ENCODE data around the gene NBAS.
"Not testable (repeated sequence)": the region's sequence is repeated elsewhere in the genome, so short reads cannot be mapped to it uniquely, and the experiment has no call there.

The NBAS gene

DNA sequence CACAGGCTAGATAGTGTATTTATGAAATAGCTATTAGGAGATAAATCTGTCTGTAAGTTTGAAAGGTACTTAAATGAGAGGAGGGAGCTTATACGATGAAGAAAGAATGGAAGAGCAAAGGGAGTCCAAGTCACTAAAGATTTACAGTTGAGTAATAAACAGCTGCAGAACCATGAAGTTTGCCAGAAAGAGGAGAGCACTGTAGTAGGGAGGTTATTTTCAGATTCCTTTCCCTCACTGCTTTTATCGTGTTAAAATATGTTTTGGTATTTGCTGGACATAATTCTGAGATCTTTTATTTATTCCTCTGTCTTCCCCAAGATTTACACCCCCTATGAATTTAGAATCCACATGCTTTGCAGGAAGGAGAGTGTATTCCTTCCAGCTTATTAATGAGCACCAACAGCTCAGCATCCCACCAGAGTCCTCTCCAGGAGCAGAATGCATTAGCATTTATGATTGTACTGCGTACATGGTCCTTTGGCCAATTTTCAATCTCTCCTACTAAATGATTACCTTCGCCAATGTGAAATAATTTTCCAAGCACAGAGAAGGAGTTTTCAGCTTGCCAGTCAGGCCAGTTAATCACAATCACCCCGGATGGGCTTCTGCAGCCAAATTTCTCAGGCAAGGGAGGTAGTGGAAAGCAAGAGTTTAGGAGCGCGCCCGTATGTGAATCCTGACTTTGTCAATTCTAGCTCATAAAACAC, 297.0 kb downstream of the NBAS start:
- DNase-seq (ENCODE audit: low read depth in 2 of 2) = no peak

DNA sequence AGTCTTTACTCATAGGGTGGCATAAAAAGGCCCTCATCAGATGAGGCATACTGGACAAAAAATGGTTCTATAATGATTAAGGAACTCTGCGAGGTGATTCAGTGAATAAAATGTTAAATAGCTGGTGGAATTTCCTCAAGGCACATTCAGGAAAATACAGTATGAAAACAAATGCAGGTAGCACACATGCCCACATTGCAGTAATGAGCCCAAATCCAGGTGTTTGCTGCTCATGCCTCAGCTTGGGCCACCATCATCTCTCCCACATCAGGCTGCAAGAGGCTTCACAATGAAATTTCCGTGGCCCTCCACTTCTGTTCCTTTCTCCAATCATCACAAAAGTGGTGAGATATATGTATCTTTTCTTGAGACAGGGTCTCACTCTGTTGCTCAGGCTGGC, 298.3 kb downstream of the NBAS start:
- DNase-seq (ENCODE audit: low read depth in 2 of 2) = no peak

DNA sequence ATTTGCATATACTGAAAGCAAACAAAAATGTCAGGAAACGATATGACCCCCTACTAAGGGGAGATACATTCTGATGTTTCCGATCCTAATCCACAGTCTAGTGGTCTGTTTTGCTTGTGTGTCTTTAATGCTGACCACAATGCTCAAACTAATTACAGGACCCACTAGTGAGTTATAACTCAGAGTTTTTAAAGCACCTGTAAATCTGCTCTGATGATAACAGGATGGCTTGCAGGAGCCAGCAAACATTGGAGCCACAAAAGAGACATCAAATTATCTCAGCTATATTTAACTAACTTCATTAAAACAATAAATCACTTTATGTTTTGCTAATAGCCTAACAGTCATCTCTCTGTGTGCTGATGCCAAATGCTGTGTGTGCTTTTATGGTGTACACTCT, 300.3 kb downstream of the NBAS start:
- DNase-seq (ENCODE audit: low read depth in 2 of 2) = no peak

DNA sequence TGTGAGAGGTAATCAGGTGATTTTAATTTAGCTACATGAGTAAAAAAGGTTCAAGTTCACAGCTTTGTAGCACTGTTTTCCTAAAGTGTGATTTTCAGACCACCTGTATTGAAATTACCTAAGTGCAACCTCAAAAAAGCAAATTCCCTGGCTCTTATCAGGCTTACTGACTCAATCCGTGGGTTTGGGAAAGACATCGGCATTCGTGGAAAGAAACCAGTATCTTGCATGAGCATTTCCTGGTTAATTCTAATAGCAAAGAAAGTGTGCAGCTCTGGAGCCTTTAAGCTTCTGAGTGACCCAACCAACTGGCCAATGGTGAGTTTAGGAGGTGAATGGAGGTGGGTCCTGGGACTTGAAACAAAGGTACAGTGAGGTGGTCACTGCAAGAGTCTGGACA, 300.9 kb downstream of the NBAS start:
- DNase-seq (ENCODE audit: low read depth in 2 of 2) = no peak

DNA sequence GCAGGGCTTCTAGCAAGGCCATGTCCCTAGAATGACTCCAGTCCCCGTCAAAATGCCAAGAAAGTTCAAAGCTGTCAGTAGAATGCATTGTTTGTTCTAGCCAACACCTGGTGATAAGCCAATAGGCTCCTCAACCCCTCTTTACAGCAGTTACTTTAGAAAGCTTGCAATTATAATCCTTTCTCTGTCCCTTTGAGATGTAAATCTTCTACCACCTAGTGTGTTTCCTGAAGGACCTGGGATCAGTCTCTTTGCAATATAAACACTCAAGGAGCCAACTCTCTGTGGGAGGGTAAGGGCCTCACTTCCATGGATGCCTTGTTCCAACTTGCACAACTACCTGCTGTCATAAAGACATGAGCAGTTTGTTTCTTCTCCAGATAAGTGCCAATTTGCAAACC, 301.8 kb downstream of the NBAS start:
- no peak for DNase-seq (ENCODE audit: low read depth in 2 of 2)

DNA sequence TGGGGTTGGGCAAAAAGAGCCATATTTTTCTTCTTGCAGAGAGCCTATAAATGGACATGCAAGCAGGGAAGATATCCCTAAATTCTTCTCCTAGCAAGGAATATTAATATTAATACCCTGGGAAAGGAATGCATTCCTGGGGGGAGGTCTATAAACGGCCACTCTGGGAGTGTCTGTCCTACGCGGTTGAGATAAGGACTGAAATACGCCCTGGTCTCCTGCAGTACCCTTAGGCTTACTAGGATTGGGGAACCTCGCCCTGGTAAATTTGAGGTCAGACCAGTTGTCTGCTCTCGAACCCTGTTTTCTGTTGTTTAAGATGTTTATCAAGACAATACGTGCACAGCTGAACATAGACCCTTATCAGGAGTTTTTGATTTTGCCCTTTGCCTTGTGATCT, 302.7 kb downstream of the NBAS start:
- not testable (repeated sequence) for DNase-seq (ENCODE audit: low read depth in 2 of 2)

DNA sequence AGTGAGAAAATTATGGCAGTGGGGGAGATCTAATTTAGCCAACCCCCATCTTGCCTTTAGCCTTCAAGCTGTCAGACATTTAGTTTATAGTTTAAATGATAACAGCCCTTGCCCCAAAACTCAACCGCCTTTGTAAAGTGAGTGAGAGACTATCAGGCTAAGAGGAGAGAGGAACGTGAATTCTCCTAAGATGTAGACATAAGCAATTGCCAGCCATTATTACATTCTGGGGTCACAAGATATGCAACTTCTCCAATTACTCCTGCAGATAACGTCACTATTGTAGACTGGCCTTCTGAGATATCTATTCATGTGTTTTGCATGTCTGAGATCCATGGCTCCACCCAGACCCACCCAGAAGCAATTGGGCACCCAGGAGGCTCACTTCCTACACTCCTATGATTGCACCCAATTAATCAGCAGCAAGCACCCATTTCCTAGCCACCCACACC, 307.3 kb downstream of the NBAS start:
- no peak for DNase-seq (ENCODE audit: low read depth in 2 of 2)

DNA sequence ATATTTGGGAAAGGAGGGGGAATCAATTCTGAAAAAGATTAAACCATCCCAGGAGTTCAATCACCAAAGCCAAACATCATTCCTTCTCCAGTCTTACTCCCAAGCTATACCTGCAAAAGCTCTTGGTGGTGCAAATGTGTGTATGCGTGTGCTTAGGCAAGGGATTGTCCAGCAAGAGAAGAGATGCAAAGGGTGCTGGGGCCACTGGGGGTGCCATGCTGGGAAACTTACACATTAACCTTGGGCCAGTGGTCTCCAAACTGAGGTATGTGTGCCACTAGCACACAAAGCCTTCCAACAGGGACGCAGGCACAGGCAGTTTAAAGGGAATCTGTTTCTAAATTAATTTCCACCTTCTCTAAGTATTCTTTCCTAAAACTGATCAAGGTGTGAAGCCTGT, 307.9 kb downstream of the NBAS start:
- DNase-seq (ENCODE audit: low read depth in 2 of 2) = no peak

DNA sequence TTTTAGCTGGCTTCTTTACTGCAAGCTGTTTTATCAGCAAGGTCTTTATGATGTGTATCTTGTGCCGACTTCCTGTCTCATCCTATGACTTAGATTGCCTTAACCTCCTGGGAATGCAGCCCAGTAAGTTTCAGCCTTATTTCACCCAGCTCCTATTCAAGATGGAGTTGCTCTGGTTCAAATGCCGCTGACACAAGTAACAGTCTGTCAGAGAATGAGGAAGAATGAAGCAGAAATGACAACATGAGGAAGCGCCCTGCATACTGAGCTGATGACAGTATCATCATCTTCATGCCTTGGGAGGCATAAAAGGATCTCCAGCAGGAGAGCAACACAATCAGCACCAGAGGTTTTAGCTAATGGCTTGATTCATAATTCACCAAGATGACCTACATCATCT, 309.4 kb downstream of the NBAS start:
- DNase-seq (ENCODE audit: low read depth in 2 of 2) = no peak

DNA sequence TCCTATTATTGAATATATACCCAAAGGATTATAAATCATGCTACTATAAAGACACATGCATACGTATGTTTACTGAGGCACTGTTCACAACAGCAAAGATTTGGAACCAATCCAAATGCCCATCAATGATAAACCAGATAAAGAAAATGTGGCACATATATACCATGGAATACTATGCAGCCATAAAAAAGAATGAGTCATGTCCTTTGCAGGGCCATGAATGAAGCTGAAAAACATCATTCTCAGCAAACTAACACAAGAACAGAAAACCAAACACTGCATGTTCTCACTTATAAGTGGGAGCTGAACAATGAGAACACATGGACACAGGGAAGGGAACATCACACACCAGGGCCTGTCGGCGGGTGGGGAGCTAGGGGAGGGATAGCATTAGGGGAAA, 310.2 kb downstream of the NBAS start:
- DNase-seq (ENCODE audit: low read depth in 2 of 2) = not testable (repeated sequence)

DNA sequence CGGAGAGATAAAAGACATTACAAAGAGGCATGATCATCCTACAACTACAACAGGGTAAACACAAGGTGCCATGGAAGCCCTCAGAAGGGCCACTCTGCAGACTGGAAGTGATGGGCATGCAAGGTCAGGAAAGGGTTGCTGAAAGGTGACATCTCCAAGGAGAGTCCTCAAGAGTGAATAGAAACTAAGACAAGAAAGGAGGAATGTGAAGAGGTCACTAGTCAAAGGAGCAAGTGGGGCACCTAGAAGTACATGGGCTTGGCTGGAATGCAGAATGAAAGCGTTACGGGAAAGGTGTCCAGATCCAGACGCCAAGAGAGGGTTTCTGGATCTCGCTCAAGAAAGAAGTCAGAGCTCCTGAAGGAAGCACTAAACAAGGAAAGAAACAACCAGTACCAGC, 314.3 kb downstream of the NBAS start:
- DNase-seq (ENCODE audit: low read depth in 2 of 2) = no peak

DNA sequence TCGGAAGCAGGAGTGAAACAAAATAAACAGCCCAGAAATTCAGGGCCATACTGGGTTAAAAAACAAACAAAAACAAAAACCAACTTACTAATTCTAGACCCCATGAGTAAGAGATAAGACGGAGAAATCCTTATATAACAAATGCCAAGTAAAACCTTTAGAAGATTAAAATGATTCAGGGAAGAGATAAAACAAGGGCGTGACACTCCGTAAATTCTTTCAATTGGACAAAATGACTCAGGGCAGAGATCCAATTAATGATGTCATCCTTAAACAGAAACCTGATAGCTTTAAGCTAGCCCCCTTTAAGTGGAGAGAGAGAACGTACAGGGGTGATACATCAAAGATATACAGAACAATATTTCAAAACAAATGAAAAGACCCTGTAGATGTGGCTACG, 317.4 kb downstream of the NBAS start:
- no peak for DNase-seq (ENCODE audit: low read depth in 2 of 2)

DNA sequence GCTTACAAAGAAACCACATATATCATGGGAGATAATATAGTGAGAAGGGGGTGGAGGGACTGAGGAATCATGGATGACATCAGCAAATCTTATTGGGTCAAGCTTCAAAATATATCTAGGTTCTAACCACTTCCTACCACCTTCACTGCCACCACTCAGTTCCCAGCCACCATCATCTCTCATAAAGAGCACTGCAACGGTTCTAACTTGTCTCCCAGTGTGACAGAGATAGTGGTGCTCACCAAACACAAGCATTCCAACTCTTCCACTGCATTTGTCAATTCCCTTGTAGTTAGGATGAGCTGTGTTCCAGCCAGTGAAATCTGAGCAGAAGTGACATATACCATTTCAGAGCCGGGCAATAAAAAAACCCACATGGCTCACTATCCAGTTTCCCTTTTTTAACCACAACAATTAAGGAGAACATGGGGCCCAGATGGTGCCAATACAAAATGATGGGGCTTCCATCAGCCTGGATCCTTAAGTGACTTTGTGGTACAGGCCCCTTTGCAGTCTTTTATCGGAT, 318.1 kb downstream of the NBAS start:
- no peak for DNase-seq (ENCODE audit: low read depth in 2 of 2)

DNA sequence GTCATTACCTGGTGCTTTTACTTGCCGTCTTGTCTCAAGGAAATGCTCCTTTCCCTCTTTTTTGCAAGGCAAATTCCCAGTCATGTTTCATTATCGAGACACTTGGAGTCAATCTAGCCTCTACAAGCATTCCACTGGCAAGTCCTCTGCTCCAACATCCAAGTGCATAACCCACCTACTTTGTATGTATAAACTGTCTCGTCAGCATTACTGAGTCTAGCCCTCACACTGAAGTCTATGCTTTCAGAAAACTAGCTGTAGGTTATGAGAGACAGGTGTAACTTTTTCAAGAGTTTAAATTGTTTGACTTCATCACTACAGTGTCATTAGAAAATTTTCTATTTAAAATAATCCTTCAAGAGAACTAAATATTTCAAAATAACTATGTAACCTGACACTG, 319.2 kb downstream of the NBAS start:
- no peak for DNase-seq (ENCODE audit: low read depth in 2 of 2)

DNA sequence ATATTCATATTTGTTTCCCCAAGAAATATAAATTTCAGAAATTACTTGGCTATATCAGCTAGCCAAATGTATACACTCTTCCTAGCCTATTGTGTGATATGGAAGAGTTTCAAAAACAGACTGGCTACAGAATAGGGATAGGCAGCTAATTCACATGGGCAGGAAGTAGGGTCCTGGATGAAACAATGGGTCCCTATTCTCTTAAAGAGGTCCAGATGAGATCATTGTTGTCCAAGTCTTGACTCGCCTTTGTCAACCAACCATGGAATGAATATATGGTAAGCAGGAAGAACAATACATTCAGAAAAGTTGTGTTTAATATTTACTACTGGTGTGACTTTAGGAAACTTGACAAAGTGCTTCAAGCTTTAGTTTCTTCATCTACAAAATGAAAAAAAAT, 319.9 kb downstream of the NBAS start:
- no peak for DNase-seq (ENCODE audit: low read depth in 2 of 2)

DNA sequence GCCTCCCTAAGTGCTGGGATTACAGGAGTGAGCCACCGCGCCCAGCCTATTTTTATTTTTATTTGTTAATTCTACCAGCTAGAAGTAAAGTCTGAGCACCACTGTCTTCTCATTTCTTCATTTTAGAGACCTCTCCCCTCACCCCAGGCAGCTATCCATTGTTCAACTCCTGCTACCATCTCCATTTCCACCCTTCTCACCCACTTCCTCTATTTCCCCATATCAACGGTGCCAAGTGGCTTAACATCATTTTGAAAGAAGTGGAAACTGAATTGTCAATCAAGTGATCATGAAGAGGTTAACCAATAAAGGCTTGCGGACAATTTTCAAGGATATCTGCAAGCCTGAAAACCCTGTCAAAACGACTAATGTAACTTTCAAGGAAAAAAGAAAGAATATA, 323.1 kb downstream of the NBAS start:
- no peak for DNase-seq (ENCODE audit: low read depth in 2 of 2)

DNA sequence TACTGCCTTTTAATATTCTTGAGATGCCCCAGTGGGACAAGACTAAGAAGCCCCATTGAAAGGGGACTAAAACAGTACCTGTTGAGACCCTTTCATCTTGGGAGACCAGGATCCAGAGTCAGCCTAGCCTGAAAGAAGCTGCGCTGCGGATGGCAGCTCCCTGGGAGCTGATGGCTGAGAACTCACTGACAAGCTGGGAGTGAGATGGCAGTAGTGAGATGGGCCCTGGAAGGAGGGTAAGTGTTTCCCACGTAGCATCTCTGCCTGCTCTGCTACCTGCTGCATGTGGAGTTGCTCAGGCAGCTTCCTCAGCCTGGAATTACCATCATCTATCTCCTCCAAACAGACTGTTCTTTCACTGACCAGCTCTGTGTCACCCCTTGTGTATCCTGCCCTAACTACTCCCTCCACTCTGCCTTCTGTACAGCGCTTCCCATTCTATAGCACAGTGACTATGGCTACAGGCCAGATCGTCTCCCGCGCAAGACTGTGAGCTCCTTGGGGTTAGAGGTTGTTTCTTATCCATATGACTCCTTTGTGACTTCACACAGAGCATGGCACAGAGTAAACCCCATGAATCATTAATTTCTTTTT, 330.4 kb downstream of the NBAS start:
- DNase-seq (ENCODE audit: low read depth in 2 of 2) = no peak

DNA sequence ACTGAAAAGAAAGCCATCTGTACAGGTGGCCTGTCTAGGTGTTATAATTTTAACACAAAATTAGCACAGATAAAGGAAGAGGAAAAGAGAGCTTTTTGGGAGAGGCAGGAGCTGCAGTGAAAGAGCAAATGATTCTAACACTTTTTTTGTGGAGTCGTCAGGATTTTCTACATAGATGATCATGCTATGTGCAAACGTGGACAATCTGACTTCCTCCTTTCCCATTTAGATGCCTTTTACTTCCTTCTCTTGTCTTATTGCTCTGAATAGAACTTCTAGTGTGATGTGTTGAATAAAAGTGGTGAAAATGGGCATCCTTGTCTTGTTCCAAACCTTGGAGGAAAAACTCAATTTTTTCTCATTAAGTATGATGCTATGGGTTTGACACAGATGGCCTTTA, 334.5 kb downstream of the NBAS start:
- no peak for DNase-seq (ENCODE audit: low read depth in 2 of 2)

DNA sequence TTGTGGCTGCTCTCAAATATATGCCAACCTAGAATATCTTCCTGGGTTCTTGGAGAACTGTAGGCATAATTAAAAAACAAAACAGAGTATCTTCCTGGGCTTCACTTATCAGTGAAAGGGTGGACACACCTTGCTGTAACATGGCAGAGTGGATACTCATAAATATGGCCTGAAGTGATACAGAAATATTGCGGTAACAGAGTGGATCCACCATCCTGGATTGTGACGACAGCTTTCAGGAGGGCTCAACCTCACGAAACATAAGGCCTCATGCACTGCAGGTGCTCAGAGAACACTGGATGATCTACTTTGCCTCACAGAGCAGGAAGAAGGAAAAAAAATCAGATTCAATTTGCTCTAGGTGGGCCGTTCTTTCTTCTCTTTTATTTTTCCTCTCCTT, 336.0 kb downstream of the NBAS start:
- no peak for DNase-seq (ENCODE audit: low read depth in 2 of 2)

DNA sequence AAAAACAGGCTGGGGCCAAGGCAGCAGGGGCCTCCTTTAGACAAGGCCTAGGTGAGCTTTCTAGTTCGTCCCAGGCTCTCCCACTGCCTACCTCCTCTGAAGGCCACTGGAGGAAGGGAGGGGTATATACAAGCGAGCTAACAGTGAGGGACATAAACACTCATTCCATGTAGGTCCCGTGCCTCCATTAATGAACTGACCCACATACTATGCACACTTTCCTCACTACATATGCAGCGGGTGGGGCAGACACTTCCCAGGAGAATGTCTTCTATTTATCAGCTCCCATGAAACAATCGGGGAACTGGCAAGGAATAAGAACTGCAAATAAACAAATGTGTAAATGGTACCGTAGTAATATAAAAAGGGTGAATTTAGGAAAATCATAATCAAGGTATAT, 336.5 kb downstream of the NBAS start:
- no peak for DNase-seq (ENCODE audit: low read depth in 2 of 2)

DNA sequence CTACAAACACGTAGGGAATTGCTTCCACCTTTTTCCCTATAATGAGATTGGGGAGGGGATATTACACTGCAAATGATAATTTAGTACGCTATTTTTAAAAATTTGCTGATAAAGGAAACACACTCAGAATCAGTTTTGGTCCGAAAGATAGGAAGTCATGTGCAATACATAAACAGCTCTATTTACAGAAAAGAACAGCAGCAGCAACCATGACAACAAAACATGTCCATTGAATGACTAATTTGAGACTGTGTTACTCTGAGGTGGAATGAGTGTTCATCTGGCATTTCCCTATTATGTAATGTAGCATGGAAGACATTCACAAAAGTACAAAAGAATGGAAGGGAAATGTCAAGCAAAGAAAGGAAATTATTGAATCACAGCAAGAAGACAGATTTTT, 337.2 kb downstream of the NBAS start:
- no peak for DNase-seq (ENCODE audit: low read depth in 2 of 2)

DNA sequence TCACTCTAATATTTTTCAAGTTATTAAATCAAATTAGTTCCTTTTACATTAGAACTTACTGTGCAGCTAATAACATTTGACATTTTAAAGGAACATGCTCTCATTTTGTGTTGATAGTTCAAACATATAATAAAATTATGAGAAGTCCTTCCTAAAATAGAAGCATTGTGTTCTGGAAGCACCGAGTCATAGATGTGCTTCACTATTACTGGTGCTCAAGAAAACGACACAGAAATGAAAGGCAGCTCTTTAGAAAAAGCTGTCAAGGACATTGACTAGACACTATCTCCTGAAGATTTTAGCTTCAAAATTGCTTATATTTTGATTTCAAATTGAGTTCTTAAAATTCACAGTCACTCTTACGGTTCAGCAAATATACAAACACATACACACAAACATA, 338.3 kb downstream of the NBAS start:
- no peak for DNase-seq (ENCODE audit: low read depth in 2 of 2)

DNA sequence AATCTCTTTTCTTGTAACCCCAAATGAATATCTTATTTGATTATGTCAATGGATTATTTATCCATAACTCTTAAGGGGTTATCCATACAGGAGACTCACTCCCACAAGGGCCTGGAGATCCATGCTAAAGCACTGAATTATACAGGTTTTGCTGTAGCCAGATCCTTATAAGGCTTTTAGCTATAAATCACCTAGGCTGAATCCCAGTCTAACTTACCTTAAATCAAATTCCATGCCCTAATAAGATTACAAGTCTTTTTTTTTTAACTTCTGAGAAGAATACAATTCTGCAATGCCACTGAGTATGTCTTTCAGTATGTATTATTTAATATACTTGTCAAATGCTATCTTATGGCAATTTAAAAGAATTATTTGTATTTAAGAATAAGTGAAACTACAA, 340.5 kb downstream of the NBAS start:
- no peak for DNase-seq (ENCODE audit: low read depth in 2 of 2)
